Stimulated activated CD4-positive, alpha-beta T cell treated with anti-CD3 and anti-CD28 coated beads, Interleukin-2, amount 100 ng/mL, for 48 hours (primary cell): ENCODE measurements around the gene FMN1.

Experiments
- DNase-seq, 2 donors: peaks; one replicate each; pipeline ENCODE4 v3.0.0-alpha.2; 2020

FMN1 gene

DNA sequence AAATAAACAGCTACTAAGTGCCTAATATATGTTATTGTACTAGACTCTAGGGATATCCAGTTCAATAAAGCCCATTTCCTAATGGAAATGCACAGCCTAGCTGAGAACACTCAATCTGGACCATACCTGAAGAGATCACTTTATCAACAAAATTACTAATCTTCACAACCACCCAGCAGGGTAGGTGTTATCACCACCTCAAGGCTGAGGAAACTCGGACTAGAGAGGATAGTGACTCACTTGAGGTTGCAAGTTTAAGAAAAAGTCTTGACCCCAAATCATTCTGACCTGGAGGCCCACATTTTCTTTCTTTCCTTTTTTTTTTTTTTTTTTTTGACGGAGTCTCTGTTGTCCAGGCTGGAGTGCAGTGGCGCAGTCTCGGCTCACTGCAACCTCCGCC is 3.1 kb upstream of the FMN1 start:
- no peak for DNase-seq

DNA sequence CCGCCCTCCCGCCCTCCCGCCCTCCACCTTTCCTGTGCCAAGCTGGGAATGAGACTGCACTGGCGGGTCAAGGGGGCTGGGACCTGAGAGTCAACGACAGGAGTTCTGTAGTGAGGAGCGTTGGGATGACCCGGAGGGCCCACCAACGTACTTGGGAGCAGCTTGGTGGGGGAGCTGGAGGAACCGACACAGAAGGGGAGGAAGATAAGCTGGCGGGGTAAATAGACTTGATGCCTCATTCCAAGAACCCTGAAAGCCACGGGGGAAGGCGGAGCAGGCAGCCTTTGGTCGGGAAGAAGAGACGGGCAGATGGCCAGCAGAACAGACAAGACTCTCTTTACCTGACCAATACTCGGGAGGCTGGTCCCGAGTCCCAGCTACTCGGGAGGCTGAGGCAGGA is 277 bp downstream of the FMN1 start:
- no peak for DNase-seq

- no peak for DNase-seq
Measured at GRCh38 chr15:33191591-33191990, 2.9 kb downstream of the FMN1 start.

DNA sequence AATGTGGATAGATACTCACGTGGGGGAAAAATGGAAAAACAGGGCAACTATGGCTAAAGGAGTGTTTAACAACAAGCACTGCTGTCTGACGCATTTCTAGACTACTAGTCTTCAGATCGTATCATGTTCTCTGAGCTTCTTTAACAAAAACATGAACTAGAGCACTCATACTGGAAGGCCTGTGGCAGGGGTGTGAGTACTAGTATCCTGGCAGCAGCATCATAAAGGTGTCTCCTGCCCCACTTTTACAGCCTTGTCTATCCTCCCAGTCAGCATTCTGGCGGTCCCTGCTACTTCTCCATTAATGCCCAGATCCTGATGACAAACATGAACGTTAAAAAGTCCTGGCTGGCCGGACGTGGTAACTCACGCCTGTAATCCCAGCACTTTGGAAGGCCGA is 4.0 kb downstream of the FMN1 start:
- DNase-seq = no peak

DNA sequence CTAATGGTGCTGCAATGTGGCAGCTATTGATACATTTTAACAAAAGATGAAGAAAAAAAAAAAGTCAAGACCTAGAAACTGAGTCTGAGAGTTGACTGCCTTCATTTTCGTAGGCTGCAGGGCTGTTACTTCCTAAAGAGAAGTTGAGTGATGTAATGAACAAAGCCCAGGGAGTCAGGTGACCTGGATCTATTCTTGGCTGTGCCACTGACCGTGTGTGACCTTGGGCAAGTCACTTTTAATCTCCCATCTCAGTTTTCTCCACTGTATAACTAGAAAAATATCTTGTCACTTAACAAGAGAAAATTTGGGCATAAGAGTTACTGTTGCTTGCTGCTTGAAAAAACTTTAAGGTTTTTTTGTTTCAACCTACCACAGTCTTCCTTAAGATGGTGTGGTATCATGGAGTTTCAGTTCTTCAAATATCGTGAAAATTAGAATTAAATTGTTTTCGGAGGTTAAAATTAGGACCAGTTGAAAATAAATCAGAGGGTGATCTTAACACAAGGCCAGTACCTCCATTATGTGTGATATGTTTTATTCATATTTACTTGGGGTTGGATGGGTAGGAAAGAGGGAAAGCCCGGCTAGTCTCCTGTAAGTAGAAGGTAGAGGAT is 5.8 kb downstream of the FMN1 start:
- no peak for DNase-seq

GRCh38 chr15:33188159-33188558 is 6.4 kb downstream of the FMN1 start:
- DNase-seq = no peak

GRCh38 chr15:33183334-33183733 is 11.2 kb downstream of the FMN1 start:
- no peak for DNase-seq

- no peak for DNase-seq
Measured at GRCh38 chr15:33182926-33183325, 11.6 kb downstream of the FMN1 start.

DNA sequence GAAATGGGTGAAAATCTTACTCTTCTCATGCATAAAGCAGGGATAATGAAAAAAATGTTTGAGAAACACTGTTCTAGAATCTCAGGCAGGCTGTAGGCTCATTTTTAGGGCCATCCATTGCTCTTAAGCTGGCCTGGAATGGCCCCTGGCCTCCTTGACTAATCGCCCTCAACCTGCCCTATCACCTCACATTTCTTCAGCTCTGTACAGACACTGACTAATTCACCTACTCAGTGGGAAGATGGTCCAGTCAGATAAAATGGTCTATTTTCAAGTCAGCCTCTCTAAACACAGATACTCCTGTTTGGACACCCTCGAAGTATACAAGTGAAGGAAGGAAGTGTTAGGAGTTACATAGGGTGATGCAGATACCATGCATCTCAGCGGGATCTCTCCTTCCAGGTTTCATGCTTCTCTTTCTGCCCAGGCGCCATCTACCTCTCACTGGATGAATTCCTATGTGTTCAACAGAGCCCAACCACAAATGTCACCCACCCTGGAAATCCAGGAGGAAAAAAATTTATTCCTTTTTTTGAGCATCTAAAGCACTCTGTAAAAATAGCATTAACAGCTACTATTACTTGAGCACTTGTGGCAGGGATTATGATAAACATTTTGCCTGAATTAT is 12.1 kb downstream of the FMN1 start:
- DNase-seq = no peak

- DNase-seq = no peak
Measured at GRCh38 chr15:33179874-33180273, 14.6 kb downstream of the FMN1 start.

DNA sequence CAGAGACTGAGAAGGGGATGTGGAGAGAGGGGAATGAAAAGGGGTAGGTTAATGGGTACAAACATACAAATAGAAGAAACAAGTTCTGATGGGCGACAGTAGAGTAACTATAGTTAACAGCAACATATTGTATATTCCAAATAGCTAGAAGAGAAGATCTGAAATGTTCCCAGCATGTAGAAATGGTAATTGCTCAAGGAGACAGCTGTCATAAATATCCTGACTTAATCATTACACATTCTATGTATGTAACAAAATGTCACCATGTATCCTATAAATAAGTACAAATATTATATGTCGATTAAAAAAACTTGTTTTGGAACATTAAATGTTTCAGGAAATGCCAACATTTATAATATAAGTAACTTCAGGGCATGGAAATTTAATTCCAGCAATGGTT is 23.3 kb downstream of the FMN1 start:
- no peak for DNase-seq

GRCh38 chr15:33169625-33170024 is 24.9 kb downstream of the FMN1 start:
- DNase-seq = no peak

DNA sequence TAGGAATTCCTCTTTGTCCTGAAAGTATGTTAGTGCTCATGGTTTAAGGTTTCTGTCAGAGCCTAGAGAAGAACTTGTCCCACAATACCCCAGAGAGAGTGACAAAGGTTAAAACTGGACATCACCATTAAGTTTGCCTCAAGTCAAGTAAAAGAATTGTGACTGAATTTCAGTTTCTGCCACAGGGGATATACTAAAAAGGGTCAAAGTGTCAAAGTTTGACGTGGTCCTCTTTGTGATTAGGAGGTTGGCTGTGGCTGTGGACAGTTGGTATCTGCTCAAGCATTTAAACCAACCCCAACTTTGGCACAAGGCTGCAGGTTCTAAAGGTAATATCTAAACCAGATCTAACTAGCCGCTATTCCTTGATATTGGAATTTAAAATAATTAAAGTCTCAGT is 26.1 kb downstream of the FMN1 start:
- DNase-seq = no peak

GRCh38 chr15:33163816-33164215 is 30.7 kb downstream of the FMN1 start:
- DNase-seq = no peak

DNA sequence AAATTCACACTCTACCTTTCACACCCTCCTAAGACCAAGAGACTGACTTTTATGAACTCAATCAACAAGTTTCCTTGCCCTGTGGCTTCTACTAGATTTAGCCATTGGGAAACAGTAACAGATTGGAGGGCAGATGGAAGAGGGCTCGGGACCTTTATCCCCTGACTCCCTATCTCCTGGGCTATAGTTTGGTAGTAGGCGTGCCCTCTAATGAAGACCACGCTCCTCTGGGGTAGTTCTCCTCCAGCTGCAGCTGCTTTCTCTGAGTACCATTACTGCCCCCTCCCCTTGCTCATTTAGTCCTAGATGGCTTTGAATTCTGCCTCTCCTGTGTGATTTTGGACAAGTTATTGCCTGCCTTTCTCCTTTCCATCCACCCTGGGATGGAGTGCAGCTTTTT is 33.3 kb downstream of the FMN1 start:
- DNase-seq = no peak

- DNase-seq = no peak
Measured at GRCh38 chr15:33160581-33161165, 33.8 kb downstream of the FMN1 start.

- DNase-seq = no peak
Measured at GRCh38 chr15:33159726-33160453, 34.6 kb downstream of the FMN1 start.

GRCh38 chr15:33158366-33158765 is 36.1 kb downstream of the FMN1 start:
- DNase-seq = no peak

GRCh38 chr15:33157371-33158037 is 37.0 kb downstream of the FMN1 start:
- no peak for DNase-seq

DNA sequence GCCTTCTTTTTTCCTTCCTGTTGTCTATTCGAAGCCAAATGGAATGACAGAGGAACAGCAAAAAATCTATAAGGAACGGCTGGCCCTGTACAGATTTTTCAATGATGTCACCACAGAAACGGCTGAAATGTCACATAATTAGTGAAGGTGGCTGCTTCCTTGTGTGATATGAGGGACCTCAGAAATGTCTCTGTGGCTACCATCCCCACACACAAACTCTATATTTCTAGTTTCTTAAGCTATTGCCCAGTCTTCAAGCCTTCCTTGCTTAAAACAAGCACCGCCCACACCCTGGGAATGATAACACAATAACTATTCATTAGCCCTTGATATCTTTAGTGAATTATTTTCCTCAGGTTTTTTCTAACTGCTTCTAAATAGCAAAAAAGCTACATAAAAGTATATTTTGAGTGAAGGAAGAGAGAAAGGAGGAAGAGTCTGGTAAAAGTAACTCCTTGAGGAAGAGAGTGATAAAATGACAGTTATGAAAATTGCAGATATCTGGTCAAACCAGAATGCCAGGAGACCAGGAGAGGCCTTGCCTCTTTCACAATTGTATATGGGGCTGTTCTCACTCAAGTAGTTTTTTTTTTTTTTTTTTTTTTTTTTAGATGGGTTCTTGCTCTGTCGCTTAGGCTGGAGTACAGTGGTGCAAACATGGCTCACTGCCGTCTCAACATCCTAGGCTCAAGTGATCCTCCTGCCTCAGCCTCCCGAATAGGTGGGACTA is 38.7 kb downstream of the FMN1 start:
- DNase-seq = no peak

DNA sequence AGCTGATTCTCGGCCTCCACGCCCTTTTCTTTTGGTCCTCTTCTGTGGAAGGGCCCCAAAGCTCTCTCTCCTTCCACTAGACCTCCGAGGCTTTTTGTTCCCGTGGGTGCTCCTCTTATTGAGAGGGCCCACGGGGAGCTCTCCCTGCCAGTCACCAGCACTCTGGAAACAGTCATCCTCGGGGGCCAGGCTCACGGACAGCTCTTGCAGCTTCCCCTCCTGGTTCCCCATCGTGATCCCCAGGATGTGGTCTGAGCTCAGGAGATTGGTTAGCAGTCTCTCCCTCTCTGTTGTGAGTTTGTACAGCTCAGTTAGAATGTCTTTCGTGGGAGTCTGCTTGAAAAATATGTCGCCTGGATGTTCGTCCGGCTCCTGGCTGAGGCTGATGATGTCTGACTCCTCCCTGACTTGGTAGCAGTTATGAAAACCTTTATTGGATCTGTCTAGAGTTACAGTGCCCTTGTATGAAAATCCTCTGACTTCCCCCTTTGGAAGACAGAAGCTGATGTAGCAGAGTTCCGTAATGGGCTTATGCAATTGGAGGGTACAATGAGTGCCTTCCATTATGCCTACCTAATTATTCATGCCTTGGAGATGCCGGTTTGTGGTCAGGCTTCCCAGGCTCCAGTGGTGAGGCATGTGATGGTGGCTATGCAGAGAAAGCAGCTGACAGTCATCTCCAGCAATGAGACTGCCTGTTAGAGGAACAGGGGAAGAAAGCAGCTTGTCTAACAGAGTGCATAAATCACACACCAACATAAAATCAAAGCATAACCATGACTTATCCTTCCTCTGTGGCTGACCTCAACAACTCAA is 40.0 kb downstream of the FMN1 start:
- DNase-seq = no peak

- no peak for DNase-seq
Measured at GRCh38 chr15:33153548-33153947, 41.0 kb downstream of the FMN1 start.
